ENCODE results near the gene SLC4A7. TPM values are rescaled to one million over a fixed set of nuclear protein-coding genes. Genes with fewer than 3 reads are reported as not detected.

Gene SLC4A7
- polyA plus RNA-seq, 3 donors from 2014 or later: 1.6 to 13.5 (median 8.4) TPM

DNA sequence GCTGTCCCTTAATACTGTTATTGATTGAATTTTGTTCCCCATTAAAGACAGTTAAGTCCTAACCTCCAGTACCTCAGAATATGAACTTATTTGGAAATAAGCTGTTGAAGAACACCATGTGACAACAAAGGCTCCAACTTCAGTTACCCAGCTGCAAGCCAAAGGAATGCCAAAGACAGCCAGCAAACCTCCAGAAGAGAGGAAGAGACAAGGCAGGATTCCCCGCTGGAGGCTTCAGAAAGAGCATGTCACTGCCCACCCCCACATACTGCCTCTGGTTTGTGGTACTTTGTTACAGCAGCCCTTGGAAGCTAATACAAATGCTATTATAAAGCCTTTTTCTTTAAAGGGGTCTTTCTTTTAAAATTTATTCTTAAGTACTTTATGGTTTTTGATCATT, 96.6 kb downstream of the SLC4A7 start:
- H3K36me3 Mint-ChIP-seq: peaks cover 26 to 35% (median 30%) of the 10 kb centered on the region in 3 donors
- no peak overlapping the region for H3K4me3 Mint-ChIP-seq
- DNase-seq: no peak
- H3K9me3 Mint-ChIP-seq: no peaks in the 10 kb centered on the region
- no peaks in the 10 kb centered on the region for H3K27me3 Mint-ChIP-seq (ENCODE audit: low read depth in 3 of 3)
- no peaks in the 10 kb centered on the region for H3K4me1 Mint-ChIP-seq
- no peak overlapping the region for H3K27ac Mint-ChIP-seq

DNA sequence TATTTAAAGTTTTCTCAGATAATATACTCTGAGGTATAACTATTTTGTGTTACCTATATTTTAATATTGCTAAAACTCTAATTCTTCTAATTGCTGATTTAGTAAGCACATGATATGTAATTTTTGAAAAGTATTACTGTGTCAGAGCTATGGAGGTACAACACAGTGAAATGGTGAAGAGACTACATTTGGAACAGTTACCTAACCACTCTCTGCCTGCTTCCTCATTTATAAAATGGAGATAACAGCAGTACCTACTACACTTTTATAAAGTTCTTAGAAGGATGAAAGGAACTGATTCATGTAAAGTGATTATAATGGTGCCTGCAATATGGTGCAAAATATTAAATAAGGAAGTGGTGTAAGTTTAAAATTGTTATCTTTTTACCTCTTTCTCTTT, 98.7 kb downstream of the SLC4A7 start:
- Mint-ChIP-seq H3K4me1 (no peaks in the 10 kb centered on the region), H3K9me3 (no peaks in the 10 kb centered on the region), H3K27me3 (ENCODE audit: low read depth in 3 of 3) (no peaks in the 10 kb centered on the region), H3K36me3 (peaks cover 21 to 28% (median 25%) of the 10 kb centered on the region in 3 donors), H3K27ac (peak overlapping the region in 1 of 6 donors; percentile 61), H3K4me3 (no peak overlapping the region)
- no peak for DNase-seq

DNA sequence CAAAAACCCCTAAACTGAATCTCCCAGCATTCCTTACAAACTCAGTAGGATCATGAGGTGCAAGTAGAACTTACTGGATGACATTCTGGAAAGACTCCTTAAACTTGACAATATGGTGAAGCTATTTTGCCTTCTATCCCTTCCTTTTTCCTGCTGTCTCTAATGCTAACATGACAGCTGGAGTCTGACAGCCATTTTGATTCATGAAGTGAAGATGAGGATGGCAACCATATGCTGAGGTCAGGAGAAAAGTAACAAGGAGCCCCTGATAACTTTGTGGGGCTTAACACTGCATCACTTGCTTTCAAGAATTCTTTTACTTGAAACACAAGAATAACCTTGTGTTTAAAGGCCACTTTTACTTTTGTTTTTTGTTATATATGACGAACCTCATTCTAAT, 100.0 kb downstream of the SLC4A7 start:
- Mint-ChIP-seq H3K4me1 (no peaks in the 10 kb centered on the region), H3K27ac (no peak overlapping the region), H3K36me3 (peaks cover 21 to 27% (median 25%) of the 10 kb centered on the region in 3 donors), H3K4me3 (no peak overlapping the region), H3K27me3 (ENCODE audit: low read depth in 3 of 3) (no peaks in the 10 kb centered on the region), H3K9me3 (no peaks in the 10 kb centered on the region)
- no peak for DNase-seq

DNA sequence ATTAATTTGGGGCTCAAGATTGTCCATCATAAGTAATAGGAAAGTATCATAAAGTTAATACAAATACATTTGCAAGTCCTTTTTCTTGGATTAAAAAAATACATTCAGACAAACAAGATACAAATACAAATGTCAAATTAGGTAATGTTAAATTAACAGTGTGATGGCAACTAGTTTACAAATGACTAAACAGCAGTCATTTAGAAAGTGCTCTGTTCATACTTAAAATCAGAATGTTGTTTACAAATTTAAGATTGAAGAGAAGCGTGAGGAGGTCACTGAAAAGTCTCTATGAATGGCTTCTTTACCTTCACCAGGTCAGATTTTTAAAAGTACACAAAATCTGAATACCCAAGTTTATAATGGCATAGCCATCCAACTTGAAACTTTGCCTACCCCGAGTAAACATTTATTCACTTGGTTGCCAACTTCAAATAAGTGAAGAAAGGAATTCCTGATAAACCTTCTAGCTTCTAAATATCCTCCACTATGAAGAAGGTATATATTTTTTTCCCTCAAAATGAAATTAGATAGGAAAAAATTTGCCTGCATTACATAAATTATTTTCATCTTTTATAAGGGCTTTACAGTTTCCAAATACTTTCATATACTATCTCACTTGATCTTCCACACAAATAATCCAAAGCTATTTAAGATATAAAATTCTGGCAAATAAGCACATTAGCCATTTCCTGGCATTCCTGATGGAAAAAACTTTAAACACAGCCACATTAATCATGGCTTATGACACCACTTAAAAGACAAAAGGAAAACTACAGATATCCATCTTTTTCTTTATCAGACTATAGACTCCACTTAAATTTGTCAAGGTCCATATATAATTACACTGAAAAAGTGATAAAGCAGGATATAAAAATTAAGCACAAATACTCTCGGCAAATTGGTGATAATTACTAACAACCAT, 103.5 kb downstream of the SLC4A7 start:
- H3K4me3 Mint-ChIP-seq: no peak overlapping the region
- no peaks in the 10 kb centered on the region for H3K27me3 Mint-ChIP-seq (ENCODE audit: low read depth in 3 of 3)
- peaks cover 18 to 31% (median 26%) of the 10 kb centered on the region in 3 donors for H3K36me3 Mint-ChIP-seq
- H3K4me1 Mint-ChIP-seq: no peaks in the 10 kb centered on the region
- no peak for DNase-seq
- H3K9me3 Mint-ChIP-seq: no peaks in the 10 kb centered on the region
- peak overlapping the region in 1 of 6 donors; percentile 23 for H3K27ac Mint-ChIP-seq

DNA sequence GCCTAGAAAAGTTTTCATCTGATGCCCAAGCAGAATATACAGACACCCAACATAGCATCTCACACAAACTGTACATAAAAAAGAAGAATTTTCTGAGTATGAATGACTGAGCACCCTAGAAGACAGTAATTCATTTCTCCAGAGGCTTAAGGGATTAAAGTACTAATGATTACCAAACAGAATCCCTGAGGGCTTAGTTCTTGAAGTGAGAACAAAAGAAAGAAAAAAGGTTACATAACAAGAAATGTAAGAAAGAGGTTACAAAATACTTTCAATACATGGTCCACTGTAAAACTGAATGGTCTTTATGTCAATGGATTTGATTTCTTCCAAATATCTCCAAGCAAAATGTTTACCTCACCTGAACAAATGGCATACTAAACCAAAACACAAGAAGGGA, 105.9 kb downstream of the SLC4A7 start:
- H3K36me3 Mint-ChIP-seq: peaks cover 12 to 21% (median 18%) of the 10 kb centered on the region in 3 donors
- no peak for DNase-seq
- H3K27ac Mint-ChIP-seq: peak overlapping the region in 2 of 6 donors; percentile 36 to 39
- no peaks in the 10 kb centered on the region for H3K27me3 Mint-ChIP-seq (ENCODE audit: low read depth in 3 of 3)
- H3K4me3 Mint-ChIP-seq: no peak overlapping the region
- H3K9me3 Mint-ChIP-seq: no peaks in the 10 kb centered on the region
- H3K4me1 Mint-ChIP-seq: no peaks in the 10 kb centered on the region

DNA sequence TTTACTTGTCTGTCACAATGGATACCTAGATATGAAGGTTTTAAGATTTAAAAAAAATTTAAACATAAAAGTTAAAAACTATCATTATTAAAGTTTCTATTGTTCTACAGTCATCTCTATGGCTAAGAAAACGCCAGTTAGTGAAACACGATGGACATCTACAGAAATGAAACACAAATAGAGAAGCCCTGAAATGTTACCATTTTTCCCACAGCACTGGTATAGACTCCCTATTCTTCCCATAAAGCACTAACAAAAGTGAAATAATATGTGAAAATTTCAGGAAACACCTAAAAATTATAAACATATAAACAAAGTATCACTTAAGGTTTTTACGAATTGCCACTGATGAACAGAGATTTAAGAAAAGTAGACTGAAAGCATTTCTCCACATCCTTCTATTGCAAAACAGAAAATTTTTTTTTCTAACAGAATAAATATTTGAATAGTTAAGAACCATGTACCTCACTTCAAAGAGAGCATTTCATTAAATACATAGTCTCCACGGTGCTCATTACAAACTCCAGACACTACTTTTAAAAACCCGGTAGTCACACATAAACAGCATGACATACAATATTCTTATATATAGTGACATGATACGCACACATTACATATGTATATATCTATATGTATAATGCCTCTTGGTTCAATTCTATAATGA, 107.9 kb downstream of the SLC4A7 start:
- no peaks in the 10 kb centered on the region for H3K4me1 Mint-ChIP-seq
- peaks cover 0 to 4% (median 0%) of the 10 kb centered on the region in 3 donors for H3K27me3 Mint-ChIP-seq (ENCODE audit: low read depth in 3 of 3)
- H3K4me3 Mint-ChIP-seq: no peak overlapping the region
- H3K27ac Mint-ChIP-seq: no peak overlapping the region
- no peaks in the 10 kb centered on the region for H3K9me3 Mint-ChIP-seq
- DNase-seq: no peak
- peaks cover 7 to 12% (median 12%) of the 10 kb centered on the region in 3 donors for H3K36me3 Mint-ChIP-seq

DNA sequence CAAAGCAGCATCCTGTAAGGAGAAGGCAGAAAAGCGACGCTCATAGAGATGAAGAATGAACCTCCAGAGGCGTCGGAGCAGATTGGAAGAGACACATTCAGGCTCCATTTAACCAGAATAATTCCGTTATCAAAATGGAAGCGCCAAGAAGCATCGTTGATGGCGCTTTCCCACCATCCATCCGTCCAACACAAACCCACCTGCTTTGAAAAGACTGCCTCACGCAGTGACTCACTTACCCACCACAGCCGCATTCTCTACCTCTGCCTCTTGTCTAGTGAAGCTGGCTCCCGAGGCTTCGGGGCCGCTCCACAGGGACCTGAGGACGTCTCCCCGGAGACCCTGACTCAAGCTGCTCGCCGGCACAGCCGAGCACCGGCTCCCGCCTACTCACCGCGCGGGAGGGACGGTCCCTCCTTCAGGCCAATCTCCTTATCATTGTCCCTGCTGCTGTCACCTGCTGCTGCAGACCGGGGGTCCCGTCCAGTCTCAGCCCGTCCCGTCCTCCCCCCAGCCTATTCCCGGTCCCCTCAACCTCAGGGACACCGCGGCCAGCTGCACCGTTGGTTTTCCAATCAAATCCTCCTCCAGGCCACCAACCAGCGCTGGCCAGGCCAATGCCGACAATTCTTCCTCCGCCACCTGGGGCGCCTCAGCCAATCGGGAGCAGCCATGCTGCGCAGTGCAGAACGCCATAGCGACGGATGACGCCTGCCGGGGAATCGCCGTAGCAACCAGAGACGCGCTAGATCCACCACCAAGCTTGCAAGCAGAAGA, 115.2 kb downstream of the SLC4A7 start, which contains the start of gene NEK10:
TSS of gene NEK10 (minus strand) at position 553 of the 777 bp plus-strand sequence. CDS start 16,501 bp downstream, outside the sequence.
- peaks cover 6 to 13% (median 13%) of the 10 kb centered on the region in 3 donors for H3K27me3 Mint-ChIP-seq (ENCODE audit: low read depth in 3 of 3)
- DNase-seq: peak; percentile 87 to 89 (median 89)
- H3K4me3 Mint-ChIP-seq: peak within 1 kb of the TSS; percentile 86 to 97 (median 91)
- H3K27ac Mint-ChIP-seq: peak within 1 kb of the TSS; percentile 36 to 86 (median 74)
- H3K9me3 Mint-ChIP-seq: no peaks in the 10 kb centered on the region
- H3K36me3 Mint-ChIP-seq: no peaks in the 10 kb centered on the region
- peaks cover 16 to 18% of the 10 kb centered on the region in 2 donors for H3K4me1 Mint-ChIP-seq

DNA sequence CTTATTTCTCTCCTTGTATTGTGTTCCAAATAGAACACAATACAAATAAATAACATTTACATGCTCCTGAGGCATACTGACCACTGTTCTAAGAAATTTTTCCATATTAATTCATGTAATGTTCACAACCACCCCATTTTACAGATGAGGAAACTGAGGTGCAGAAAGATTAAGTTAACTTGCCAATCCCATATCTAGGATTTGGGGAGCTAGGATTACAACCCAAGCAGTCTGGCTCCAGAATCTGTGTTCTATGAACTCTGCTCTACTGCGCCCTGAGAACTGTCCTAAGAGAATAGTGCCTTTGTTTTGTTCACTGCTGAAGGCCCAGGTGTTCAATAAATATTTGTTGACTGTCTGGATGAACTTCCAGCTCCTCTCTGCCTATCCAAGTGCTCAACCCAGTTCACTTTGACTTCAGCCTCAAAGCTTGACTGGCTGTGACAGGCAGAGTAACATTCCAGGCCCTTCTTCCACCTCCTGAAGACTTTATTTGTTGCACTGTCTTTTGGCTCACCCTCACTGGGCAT, 118.1 kb downstream of the SLC4A7 start:
- Mint-ChIP-seq H3K4me3 (no peak overlapping the region), H3K27me3 (ENCODE audit: low read depth in 3 of 3) (peaks cover 6 to 13% (median 10%) of the 10 kb centered on the region in 3 donors), H3K27ac (no peak overlapping the region)

DNA sequence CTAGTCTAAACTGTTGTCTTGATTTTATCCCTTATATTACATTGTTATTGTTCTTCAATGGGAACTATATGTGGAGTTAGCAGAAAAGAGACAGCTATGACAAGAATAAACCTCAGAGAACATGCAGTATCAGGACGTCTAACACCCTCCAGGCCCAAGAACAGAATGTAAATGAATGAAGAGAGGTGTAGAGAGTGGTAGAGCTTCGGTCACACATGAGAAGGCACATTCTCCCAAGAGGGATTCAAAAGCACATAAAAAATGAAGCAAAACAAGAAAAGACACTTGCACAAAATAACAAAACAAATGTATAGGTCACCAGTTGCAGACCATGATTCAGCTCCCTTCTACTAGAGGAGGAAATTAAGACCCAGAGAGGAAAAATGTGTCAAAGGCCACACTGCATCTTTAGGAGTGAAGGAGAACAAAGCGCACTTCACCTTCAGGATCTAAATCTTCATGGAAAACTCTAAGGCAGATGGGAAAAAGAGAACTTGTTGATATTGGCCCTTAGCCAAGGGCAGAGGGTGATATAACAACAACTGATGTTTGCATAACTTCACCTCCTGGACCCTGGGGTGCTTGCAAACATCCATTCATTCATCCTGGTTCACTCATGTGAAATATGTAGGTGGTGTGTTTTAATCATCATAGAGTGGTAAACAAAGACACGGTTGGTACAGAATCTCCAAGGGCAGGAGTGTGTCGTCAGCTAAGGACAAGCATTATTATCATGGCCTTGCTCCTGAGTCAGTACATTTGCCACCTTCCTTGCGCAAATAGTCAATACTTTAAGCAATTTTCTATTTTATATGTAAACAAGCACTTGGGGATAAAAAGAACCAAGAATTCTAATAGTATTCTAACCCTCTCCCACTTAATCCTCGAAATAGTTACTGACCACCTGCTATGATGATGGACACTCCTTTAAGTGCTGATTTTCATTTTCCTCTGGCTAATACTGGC, 123.8 kb downstream of the SLC4A7 start:
- peak overlapping the region in 2 of 5 donors; percentile 57 to 70 for H3K4me3 Mint-ChIP-seq
- peaks cover 0 to 5% (median 0%) of the 10 kb centered on the region in 3 donors for H3K36me3 Mint-ChIP-seq
- H3K27me3 Mint-ChIP-seq (ENCODE audit: low read depth in 3 of 3): no peaks in the 10 kb centered on the region
- DNase-seq: no peak
- peaks cover 29% of the 10 kb centered on the region in 2 donors for H3K4me1 Mint-ChIP-seq
- H3K9me3 Mint-ChIP-seq: no peaks in the 10 kb centered on the region
- no peak overlapping the region for H3K27ac Mint-ChIP-seq

More for the DNA sequence above, 118.1 kb downstream of the SLC4A7 start:
- no peaks in the 10 kb centered on the region for H3K9me3 Mint-ChIP-seq
- H3K4me1 Mint-ChIP-seq: peaks cover 16 to 18% of the 10 kb centered on the region in 2 donors
- peaks cover 0 to 5% (median 0%) of the 10 kb centered on the region in 3 donors for H3K36me3 Mint-ChIP-seq
- no peak for DNase-seq

DNA sequence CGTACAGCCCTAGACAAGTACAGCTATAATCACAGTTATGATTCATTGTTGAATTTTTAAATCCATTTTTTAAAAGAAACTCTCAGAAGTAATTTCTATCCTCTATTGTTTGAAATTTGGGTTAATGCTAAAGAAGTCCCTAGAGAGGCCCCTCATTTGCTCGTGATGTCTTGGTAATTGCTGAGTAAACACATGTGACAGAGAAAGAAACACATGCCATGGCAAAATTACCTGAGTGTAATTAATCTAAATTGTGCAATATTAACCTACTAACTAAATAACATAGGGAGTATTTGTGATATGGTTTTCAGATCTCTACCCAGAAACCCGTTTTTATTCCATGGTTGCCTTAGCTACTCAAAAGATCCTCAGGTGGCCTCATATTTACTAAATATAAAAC, 125.8 kb downstream of the SLC4A7 start:
- Mint-ChIP-seq H3K4me3 (peak overlapping the region in 3 of 5 donors; percentile 49 to 70 (median 62)), H3K4me1 (peaks cover 29% of the 10 kb centered on the region in 2 donors), H3K27ac (peak overlapping the region in 2 of 6 donors; percentile 14 to 40), H3K27me3 (ENCODE audit: low read depth in 3 of 3) (no peaks in the 10 kb centered on the region), H3K36me3 (peaks cover 0 to 5% (median 0%) of the 10 kb centered on the region in 3 donors), H3K9me3 (no peaks in the 10 kb centered on the region)
- DNase-seq: no peak

DNA sequence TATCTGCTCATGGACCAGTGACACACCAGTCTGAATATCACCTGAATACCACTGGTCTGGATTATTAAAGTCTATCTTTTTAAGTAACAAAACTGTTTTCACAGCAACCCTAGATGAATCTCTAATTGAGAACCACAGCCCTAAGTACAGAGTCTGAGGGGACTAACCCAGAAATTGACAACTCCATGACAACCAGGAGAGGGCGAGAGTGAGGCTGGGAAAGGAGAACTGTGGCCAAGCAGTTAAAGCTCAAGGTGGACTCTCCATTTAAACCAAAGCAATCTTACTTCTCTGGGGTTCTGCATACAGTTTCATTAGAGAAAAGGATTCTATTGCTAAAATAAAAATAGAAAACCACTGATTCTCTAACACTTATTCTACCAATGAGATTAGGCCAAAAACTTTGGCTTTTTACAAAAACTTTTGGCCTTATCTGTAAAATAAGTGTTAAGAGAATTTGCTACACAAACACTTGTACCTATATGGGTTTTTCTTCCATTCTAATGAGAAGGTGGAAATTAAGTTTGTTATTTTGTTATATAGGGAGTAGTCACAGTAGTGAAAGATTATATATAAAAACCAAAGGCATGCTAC, 126.4 kb downstream of the SLC4A7 start:
- Mint-ChIP-seq H3K9me3 (no peaks in the 10 kb centered on the region), H3K36me3 (peaks cover 0 to 5% (median 0%) of the 10 kb centered on the region in 3 donors), H3K27me3 (ENCODE audit: low read depth in 3 of 3) (no peaks in the 10 kb centered on the region), H3K4me1 (peaks cover 29% of the 10 kb centered on the region in 2 donors), H3K4me3 (peak overlapping the region in 3 of 5 donors; percentile 19 to 70 (median 54)), H3K27ac (peak overlapping the region in 1 of 6 donors; percentile 40)
- peak; percentile 42 to 61 (median 53) for DNase-seq

DNA sequence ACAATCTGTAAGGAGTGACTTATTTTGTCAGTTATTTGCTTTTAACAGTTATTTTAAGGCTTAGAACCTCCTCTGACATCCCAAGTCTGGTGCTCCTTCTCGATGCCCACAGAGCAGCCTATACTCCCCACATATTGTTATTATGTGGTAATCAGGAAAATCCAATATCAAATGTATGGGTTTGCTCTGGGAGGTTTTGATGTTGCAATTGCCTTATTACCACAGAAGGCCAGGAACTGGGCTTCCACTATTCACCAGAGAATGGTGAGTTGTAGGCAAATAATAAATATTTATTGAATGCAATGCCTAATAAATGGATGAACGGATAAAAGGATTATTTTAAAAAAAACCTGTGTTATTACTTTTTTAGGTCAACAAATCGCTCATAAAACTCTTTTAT, 127.2 kb downstream of the SLC4A7 start:
- Mint-ChIP-seq H3K27ac (peak overlapping the region in 1 of 6 donors; percentile 19), H3K4me1 (peaks cover 29% of the 10 kb centered on the region in 2 donors), H3K9me3 (no peaks in the 10 kb centered on the region), H3K27me3 (ENCODE audit: low read depth in 3 of 3) (peaks cover 0 to 2% (median 1%) of the 10 kb centered on the region in 3 donors), H3K4me3 (no peak overlapping the region), H3K36me3 (peaks cover 0 to 2% (median 0%) of the 10 kb centered on the region in 3 donors)
- no peak for DNase-seq

Measured in immature natural killer cell (primary cell).